GM12872 (cell line): Measurements from ENCODE around the gene TTI1.

Experiments used
- CTCF ChIP-seq: IDR thresholded peaks from 3 replicates; pipeline ENCODE4 v1.5.1; 2011; ENCODE audit warnings: low read depth, mild to moderate bottlenecking, low read length, moderate library complexity; ENCODE audit not compliant: insufficient read depth

The TTI1 gene

GRCh38 chr20:38062890-38063289, 29.6 kb upstream of the TTI1 start:
- no peak for TF ChIP-seq CTCF

GRCh38 chr20:38061109-38061508, 27.9 kb upstream of the TTI1 start:
- TF ChIP-seq CTCF: no peak

GRCh38 chr20:38060536-38060935, 27.3 kb upstream of the TTI1 start:
- TF ChIP-seq CTCF: no peak

GRCh38 chr20:38059832-38060231, 26.6 kb upstream of the TTI1 start:
- TF ChIP-seq CTCF: no peak

GRCh38 chr20:38057351-38057972, 24.2 kb upstream of the TTI1 start:
- peak; percentile 85 for TF ChIP-seq CTCF

GRCh38 chr20:38055848-38056247, 22.6 kb upstream of the TTI1 start:
- TF ChIP-seq CTCF: no peak

GRCh38 chr20:38055294-38055693, 22.0 kb upstream of the TTI1 start:
- no peak for TF ChIP-seq CTCF

GRCh38 chr20:38054647-38055046, 21.4 kb upstream of the TTI1 start:
- TF ChIP-seq CTCF: no peak
